ENCODE results near the gene FASN.
A peak's percentile ranks its signal among the peaks of the same experiment; 100 is the strongest.

FASN gene

DNA sequence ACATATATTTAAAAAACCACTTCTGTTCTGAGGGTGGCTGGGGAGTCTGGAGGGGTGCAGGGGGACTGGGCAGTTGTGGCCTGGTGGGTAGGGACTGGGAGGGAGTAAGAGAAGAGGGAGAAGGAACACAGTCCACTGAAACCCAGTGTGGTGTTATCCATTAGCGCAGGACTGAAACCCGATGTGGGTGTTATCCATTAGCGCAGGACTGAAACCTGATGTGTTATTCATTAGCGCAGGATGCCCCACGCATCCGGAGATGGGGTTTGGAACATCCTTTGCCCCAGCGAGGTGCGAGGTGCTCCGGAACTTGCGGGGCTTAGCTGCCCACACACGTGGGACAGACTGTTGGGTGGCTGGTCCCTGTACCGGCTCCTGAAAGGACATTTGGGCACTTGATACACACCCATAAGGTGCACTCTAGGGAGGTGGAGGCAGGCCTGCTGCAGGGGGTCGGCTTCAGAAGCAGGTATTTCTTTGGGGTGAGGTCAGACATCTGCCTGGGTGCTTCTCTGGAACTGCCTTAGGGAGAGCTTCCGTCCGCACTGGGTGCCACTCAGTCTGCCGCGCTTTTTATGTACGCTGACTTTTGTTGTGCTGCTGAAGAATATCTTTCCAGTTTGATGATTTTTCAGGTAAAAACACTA is 20.3 kb upstream of the FASN start:
- DNase-seq (ENCODE audit: low read depth in 3 of 3, low spot score in 1 of 3) = no peak

DNA sequence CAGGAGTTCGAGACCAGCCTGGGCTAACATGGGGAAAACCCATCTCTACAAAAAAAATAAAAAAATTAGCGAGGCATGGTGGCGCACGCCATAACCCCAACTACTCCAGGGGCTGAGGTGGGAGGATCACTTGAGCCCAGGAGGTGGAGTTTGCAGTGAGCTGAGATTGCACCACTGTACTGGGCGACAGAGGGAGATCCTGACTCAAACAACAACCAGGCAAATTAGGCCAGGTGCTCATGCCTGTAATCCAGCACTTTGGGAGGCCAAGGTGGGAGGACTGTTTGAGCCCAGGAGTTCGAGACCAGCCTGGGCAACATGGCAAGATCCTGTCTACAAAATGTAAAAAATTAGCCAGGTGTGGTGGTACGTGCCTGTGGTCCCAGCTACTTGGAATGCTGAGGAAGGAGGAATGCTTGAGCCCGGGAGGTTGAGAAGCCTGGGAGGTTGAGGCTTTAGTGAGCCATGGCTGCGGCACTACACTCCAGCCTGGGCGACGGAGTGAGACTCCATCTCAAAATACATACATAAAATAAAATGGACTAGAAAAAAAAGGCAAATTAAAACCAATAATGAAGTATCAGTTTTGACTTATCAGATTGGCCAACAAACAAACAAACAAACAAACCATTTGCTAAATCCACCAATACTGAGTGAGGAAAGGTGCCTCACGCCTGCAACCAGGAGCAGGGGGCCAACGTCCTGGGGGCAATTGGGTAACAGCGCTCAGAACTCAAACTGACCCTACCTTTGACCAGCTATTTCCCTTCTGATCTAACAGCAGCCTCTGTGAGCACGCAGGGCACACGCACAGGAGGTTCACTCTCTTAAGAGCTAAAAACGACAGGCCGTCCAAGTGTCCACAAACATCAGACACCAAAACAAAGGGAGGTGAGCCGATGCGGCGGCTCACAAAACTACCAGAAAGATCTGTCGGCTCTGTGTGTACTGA is 19.4 kb upstream of the FASN start:
- no peak for DNase-seq (ENCODE audit: low read depth in 3 of 3, low spot score in 1 of 3)

DNA sequence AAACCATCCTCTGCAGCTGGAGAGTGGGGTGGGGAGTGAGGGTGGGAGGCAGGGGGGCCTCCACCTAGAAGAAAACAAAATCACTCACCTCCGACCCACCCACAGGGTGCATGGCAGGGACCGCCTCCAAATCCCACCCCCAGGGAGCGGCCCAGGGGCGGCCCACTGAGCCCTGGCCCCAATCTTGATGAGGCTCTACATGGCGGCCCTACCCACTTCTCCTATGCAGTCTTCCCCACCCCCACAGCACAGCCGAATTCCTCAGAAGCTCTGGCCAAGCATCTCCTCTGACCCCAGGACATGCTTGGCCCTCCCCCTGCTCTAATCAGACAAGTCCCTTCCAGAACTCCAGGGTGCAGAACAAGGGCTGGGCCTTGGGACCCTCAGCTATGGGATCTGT is 18.2 kb upstream of the FASN start:
- DNase-seq (ENCODE audit: low read depth in 3 of 3, low spot score in 1 of 3) = no peak

- DNase-seq (ENCODE audit: low read depth in 3 of 3, low spot score in 1 of 3) = no peak
These were observed 16.8 kb upstream of the FASN start for GRCh38 chr17:82114872-82115271.

- no peak for DNase-seq (ENCODE audit: low read depth in 3 of 3, low spot score in 1 of 3)
These were observed 16.4 kb upstream of the FASN start for GRCh38 chr17:82114447-82114846.

DNA sequence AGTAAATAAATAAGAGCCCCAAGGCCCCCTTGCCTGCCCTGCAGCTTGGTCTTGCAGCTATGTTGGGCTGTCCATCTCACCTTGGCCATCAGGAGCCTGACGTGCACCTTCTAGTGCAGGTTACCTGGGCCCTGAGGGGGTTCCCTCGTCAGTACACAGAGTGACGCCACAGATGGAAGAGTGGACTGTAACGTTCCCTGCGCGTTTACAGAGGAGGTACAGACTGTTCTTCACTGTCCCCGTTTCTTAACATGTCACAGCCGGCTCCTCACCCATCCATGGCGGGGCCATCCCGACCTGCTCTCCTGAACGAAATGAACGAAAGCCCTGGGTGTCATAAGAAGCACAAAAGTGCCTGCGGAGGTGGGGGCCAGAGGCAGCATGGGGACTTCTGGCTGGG is 15.9 kb upstream of the FASN start:
- DNase-seq (ENCODE audit: low read depth in 3 of 3, low spot score in 1 of 3) = no peak

DNA sequence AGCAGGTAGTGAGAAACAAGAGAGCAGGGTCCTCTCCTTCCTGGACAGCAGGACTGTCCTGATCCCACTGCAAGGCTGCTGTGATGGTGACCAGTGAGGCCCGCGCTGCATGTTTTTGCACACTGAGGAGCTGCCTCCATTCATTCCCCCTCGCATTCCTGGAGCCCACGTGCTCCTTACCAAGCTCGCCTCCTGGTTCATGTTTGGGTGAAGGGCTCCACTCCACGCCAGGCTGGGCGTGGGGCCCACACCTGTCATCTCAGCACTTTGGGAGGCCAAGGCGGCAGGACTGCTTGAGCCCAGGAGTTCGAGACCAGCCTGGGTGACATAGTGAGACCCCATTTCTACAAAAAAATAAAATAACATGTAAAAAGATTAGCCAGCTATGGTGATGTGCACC is 15.4 kb upstream of the FASN start:
- DNase-seq (ENCODE audit: low read depth in 3 of 3, low spot score in 1 of 3) = no peak

DNA sequence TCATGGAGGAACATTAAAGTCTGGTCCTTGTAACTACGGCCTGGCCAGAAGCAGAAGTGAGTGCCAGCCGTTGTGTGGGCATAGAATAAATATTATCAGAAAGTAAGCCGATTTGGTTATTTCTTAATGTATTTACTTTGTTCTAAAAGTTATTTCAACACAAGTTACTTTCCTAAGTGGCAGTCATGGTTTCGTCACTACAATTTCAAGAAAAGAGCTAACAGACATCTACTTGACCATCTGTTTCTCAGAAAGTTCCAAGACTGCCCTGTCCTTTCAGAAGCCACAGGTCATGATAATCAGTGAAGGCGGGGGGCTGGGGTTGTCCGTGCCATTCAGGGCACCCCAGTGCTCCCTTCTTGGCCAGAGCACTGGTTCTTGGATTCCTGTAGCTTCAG is 14.9 kb upstream of the FASN start:
- no peak for DNase-seq (ENCODE audit: low read depth in 3 of 3, low spot score in 1 of 3)

GRCh38 chr17:82112181-82112913 is 14.3 kb upstream of the FASN start:
- DNase-seq (ENCODE audit: low read depth in 3 of 3, low spot score in 1 of 3) = no peak

DNA sequence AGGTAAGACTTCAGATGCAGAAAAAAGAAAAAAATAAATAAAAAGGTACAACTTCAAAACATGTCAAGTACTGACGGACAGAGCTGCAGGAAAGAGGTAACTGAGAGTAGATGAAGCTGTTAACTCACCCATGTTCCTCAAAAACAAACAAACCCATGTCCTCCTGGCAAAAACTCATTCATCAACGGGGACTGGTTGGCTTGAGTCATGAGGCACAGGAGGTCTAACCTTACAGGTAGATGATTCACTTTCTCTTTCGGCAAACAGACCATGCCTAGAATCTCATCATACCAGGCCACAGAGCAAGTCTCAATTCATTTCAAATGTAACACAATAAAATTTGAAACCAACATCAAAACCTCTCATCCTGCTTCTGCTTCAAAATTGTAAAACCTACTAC is 12.3 kb upstream of the FASN start:
- DNase-seq (ENCODE audit: low read depth in 3 of 3, low spot score in 1 of 3) = no peak

GRCh38 chr17:82108961-82109475 is 11.0 kb upstream of the FASN start:
- no peak for DNase-seq (ENCODE audit: low read depth in 3 of 3, low spot score in 1 of 3)

DNA sequence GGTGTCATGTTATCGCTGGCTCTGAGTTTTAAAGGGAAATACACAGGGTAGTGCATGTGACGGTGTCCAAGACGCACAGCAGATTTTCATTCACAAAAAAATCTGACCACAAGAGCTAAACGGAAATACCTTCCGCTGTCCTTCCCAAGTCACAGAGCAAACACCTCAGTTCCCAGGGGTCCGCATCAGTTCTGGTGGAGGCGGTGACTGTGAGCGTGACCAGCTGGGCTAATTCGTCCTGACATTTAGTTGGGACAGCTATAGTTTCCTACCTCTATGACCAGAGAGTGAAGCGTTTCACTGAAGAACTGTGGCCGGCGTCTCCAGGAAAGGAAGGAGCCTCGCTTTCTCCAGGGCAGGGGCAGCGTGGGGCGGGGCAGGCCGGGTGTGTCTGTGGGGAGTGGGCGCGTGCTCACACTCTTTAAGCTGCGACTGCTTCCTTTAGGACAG is 10.5 kb upstream of the FASN start:
- DNase-seq (ENCODE audit: low read depth in 3 of 3, low spot score in 1 of 3) = no peak

GRCh38 chr17:82108038-82108437 is 10.0 kb upstream of the FASN start:
- no peak for DNase-seq (ENCODE audit: low read depth in 3 of 3, low spot score in 1 of 3)

GRCh38 chr17:82107341-82107860 is 9.4 kb upstream of the FASN start:
- DNase-seq (ENCODE audit: low read depth in 3 of 3, low spot score in 1 of 3) = no peak

DNA sequence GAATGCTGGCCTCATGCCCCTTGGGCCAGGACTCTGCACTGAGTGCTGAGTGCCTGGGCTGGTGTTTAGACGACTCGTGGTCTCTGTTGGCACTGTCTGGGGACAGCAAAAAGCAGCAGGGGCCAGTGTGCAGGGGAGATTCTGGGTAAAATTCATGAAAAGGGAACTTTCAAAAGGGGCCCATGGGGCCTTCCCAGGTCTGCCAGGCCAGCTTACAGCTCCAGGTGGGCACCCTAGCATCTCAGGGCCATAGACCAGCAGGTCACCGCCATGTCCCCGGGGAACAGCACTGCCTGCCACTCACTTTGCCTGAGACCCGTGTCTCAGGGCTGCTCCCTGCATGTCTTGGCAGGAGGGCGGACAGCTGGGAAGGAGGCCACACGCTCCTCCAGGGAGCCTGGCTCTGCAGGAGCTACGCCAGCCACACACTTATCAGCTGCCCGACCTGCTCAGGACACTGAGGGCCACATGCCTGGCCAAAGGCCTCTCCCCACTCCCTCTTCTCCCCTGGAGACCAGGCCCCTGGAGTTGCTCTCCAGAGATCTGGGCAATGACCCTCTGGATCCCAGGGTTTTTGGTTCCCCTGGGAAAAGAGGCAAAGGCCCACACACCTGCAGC is 8.8 kb upstream of the FASN start:
- DNase-seq (ENCODE audit: low read depth in 3 of 3, low spot score in 1 of 3) = no peak

DNA sequence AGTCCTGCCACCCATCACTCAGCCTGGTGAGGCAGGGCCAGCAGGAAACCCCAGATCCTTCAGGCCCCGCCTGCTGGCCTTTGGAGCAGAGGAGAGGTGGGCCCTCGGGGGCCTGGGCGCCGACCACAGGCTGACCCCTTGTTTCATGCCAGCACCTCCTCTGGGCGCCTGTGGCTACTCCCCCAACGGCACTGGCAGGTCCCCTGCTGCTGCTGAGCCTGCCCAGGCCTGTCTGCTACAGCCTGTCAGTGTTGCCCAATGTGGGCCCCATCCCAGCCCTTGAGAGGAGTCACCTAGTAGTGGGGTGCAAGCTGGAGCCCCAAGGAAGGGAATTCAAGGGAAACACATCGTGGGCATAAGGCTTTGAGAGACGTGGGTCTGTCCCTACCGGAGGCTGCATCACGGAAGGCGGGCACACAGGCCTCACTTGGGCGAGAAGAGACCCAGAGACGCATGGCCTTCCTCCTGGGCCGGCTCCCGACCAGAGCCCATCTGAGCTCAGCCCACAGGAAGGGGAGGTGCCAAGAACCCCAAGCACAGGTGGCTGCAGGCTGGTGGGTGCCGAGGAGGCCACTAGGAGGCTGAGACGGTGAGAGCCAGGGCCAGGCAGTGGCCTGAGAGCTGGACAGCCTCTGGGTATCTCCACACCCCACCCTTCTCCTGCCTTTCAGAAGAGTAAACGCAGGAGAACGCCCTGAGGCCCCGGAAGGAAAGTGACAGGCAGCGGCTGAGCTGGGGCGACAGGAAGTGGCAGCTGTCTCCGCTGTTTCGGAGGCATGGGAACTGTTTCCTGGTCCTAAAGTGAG is 8.0 kb upstream of the FASN start:
- peak in 1 of 3 donors; percentile 42 for DNase-seq (ENCODE audit: low read depth in 3 of 3, low spot score in 1 of 3)

DNA sequence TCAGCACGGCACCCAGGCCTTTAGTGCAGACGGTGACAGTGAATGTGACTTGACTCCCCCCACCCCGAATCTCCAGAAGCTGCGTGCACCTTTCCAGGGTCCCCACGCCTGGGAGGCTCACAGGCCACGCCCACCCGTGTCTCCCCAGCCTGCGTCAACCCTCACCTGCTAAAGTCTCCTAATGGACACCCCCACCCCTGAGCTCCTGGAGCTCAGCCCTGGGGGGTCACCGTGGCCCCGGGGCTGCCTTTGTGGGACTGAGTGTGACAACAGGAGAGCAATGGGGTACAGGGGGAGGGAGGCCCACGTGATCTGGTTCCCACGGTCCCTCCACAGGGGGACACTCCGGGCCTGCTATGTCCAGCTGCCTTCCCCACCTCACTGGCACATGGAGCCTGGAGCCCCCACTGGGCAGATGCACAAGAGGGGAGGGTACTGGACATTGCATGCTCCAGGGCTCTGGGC is 7.4 kb upstream of the FASN start:
- DNase-seq (ENCODE audit: low read depth in 3 of 3, low spot score in 1 of 3) = no peak

GRCh38 chr17:82104797-82105416 is 6.9 kb upstream of the FASN start:
- DNase-seq (ENCODE audit: low read depth in 3 of 3, low spot score in 1 of 3) = no peak

Data from stimulated activated CD4-positive, alpha-beta T cell treated with anti-CD3 and anti-CD28 coated beads, TNF-alpha, amount 100 ng/mL, for 1 hour (primary cell).